Activated T-helper 1 cell treated with anti-CD3 and anti-CD28 coated beads, Interleukin-12 subunit alpha, Interleukin-12 subunit beta, Interleukin-2, Interleukin-4 antibody, amounts not matched to agents 30 ng/mL and 10 ng/mL and 1 ng/mL, durations not matched to agents 14 hours and 24 hours and 36 hours (primary cell): ENCODE data around the gene IMPA2. TPM values are rescaled to one million over a fixed set of nuclear protein-coding genes. Genes with fewer than 3 reads are reported as not detected.
"Not testable (repeated sequence)": the region's sequence is repeated elsewhere in the genome, so short reads cannot be mapped to it uniquely, and the experiment has no call there.

Experiments used
- DNase-seq: peaks from one replicate; pipeline ENCODE4 v3.0.0; 2021; ENCODE audit warnings: low spot score
- H3K27ac Mint-ChIP-seq: one replicate; pipeline ENCODE4 v1.8.0; 2021; ENCODE audit warnings: mild to moderate bottlenecking, mixed read lengths
- H3K27me3 Mint-ChIP-seq: one replicate; pipeline ENCODE4 v1.8.0; 2022; ENCODE audit warnings: mild to moderate bottlenecking, moderate library complexity, mixed read lengths; ENCODE audit not compliant: insufficient read depth
- H3K36me3 Mint-ChIP-seq: one replicate; pipeline ENCODE4 v1.8.0; 2021; ENCODE audit warnings: low read depth, mixed read lengths
- H3K4me1 Mint-ChIP-seq: one replicate; pipeline ENCODE4 v1.8.0; 2021; ENCODE audit warnings: low read depth, mixed read lengths
- H3K4me3 Mint-ChIP-seq: one replicate; pipeline ENCODE4 v1.8.0; 2021; ENCODE audit warnings: mild to moderate bottlenecking, moderate library complexity, mixed read lengths
- H3K9me3 Mint-ChIP-seq: one replicate; pipeline ENCODE4 v1.8.0; 2021; ENCODE audit warnings: mixed read lengths
- intact Hi-C: fragments of 100-400 bp; cut with micrococcal nuclease; formaldehyde crosslinking; loops from one replicate; pipeline ENCODE4 v1.15.1; 2024
- total RNA-seq: library from RNA; stranded (reverse); gene quantifications from 2 replicates; pipeline ENCODE4 v1.2.3, GENCODE V29; 2022

IMPA2 gene
- total RNA-seq, 1 donor from 2014 or later, result 19.3 TPM

DNA sequence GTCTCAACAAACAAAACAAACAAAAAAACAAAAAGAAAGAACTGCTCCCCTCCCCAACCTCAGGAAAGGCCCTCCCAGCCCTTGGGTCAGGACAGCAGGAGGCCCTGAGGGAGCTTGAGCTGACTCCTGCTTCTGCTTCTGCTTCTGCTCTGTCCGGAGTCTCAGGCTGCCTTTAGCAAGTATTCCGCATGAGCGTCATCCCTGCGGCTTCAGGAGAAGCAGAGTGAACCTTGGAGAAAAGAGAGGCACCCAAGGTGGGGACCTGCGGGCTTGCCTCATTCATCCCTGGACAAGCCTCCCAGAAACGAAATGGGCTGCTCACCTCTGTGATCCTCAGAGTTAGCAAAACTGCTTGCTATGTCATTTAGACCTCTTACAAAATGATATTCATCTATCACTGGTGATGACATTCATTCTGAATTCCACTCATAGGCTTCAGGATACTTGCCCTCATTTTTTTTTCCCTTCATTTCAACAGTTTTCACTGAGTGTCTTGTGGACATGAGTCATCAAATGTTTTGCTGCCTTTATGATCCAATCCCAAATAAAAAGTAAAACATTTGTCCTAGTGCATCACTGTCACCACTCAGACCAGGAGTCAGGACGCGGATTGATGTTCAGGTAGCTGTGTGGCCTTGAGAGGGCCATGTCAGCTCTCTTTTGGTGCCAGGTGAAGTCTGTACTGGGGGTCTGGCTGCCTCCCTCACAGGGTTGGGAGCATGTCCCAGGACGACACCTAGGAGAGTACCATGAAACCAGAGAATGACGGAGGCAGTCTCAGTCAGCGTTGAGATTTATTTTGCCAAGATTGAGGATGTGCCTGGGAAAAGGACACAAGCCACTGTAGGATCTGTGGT is 51.7 kb downstream of the IMPA2 start:
- H3K27ac Mint-ChIP-seq, result no peak overlapping the region

DNA sequence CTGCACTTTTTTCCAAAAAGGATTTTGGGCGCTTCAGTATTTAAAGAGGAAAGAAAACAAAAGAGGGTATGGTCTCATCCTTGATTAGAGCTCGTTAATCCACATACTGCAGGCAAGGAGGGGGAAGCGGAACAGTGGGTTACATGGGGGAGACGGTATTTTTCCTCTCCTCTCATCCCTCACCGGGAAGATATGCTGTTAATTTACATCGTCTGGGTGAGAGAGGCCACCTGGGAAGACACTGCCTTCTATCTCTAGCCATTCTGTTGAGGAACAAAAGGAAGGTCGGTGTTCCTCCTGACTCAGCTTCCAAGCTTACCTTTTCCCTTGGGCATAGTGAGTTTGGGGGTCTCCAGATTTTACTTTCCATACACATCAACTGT is 52.3 kb downstream of the IMPA2 start:
- H3K27me3 Mint-ChIP-seq, result peaks cover 5% of the 10 kb centered on the region
- no peak overlapping the region for H3K4me3 Mint-ChIP-seq
- no peaks in the 10 kb centered on the region for H3K36me3 Mint-ChIP-seq
- H3K9me3 Mint-ChIP-seq, result no peaks in the 10 kb centered on the region
- H3K27ac Mint-ChIP-seq, result no peak overlapping the region
- DNase-seq, result no peak
- intact Hi-C loops, result no loop called here
- no peaks in the 10 kb centered on the region for H3K4me1 Mint-ChIP-seq

More for the DNA sequence above, 51.7 kb downstream of the IMPA2 start:
- Mint-ChIP-seq H3K9me3 (no peaks in the 10 kb centered on the region), H3K36me3 (no peaks in the 10 kb centered on the region), H3K27me3 (peaks cover 4% of the 10 kb centered on the region), H3K4me3 (no peak overlapping the region), H3K4me1 (no peaks in the 10 kb centered on the region)
- no peak for DNase-seq
- intact Hi-C loops, result no loop called here

- no peak overlapping the region for H3K27ac Mint-ChIP-seq
- no peaks in the 10 kb centered on the region for H3K9me3 Mint-ChIP-seq
- H3K4me3 Mint-ChIP-seq, result no peak overlapping the region
- no peaks in the 10 kb centered on the region for H3K36me3 Mint-ChIP-seq
- intact Hi-C loops, result loop anchor here (5.0 kb wide), 1 partner anchor 1182 kb away; no protein-coding TSS in a partner anchor
- DNase-seq, result no peak
- no peaks in the 10 kb centered on the region for H3K4me1 Mint-ChIP-seq
- H3K27me3 Mint-ChIP-seq, result peaks cover 5% of the 10 kb centered on the region
Observed at GRCh38 chr18:12034241-12035100, 53.2 kb downstream of the IMPA2 start.

DNA sequence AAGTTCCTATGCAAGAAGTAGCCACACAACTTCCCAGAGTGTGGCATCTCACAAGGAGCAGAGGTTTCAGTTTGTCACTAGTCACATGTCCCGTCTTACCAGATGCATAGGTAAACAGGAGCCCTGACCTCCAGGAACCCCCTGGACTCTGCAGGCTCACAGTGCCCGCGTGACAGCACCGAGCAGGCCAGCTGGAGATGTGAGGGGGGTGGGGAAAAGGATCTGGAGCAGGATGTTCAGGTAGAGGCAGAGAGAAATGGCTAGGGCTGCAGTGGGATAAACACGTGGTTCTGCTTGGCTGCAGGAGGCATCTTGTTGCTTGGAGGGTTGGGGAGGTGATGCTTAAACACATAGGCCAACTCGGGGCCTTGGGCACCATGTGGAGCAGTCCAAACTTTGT is 54.2 kb downstream of the IMPA2 start:
- DNase-seq, result no peak

GRCh38 chr18:12036201-12036751 is 55.0 kb downstream of the IMPA2 start:
- intact Hi-C loops, result loop anchor here (5.0 kb wide), 1 partner anchor 1184 kb away; no protein-coding TSS in a partner anchor
- H3K36me3 Mint-ChIP-seq, result no peaks in the 10 kb centered on the region
- no peaks in the 10 kb centered on the region for H3K9me3 Mint-ChIP-seq
- H3K4me1 Mint-ChIP-seq, result peaks cover 8% of the 10 kb centered on the region
- H3K27ac Mint-ChIP-seq, result no peak overlapping the region
- H3K27me3 Mint-ChIP-seq, result peaks cover 5% of the 10 kb centered on the region
- no peak for DNase-seq
- no peak overlapping the region for H3K4me3 Mint-ChIP-seq

More for the DNA sequence above, 54.2 kb downstream of the IMPA2 start:
- intact Hi-C loops, result loop anchor here (5.0 kb wide), 1 partner anchor 1183 kb away; no protein-coding TSS in a partner anchor
- H3K4me1 Mint-ChIP-seq, result no peaks in the 10 kb centered on the region
- H3K9me3 Mint-ChIP-seq, result no peaks in the 10 kb centered on the region
- H3K27ac Mint-ChIP-seq, result no peak overlapping the region
- H3K4me3 Mint-ChIP-seq, result no peak overlapping the region
- H3K27me3 Mint-ChIP-seq, result peaks cover 5% of the 10 kb centered on the region
- no peaks in the 10 kb centered on the region for H3K36me3 Mint-ChIP-seq

GRCh38 chr18:12038082-12038638 is 56.9 kb downstream of the IMPA2 start:
- H3K4me3 Mint-ChIP-seq, result peak overlapping the region; percentile 63

GRCh38 chr18:12038639-12039539 is 57.6 kb downstream of the IMPA2 start:
- Mint-ChIP-seq H3K27ac (no peak overlapping the region), H3K4me3 (peak overlapping the region; percentile 69), H3K27me3 (peaks cover 5% of the 10 kb centered on the region), H3K36me3 (no peaks in the 10 kb centered on the region), H3K9me3 (no peaks in the 10 kb centered on the region), H3K4me1 (peaks cover 19% of the 10 kb centered on the region)
- intact Hi-C loops, result loop anchor here (1.0 to 5.0 kb wide), 5 partner anchors 58 to 1187 kb away; partner anchors contain the start of genes CHMP1B and IMPA2
- DNase-seq, result peak; percentile 69

More at GRCh38 chr18:12038082-12038638, 56.9 kb downstream of the IMPA2 start:
- Mint-ChIP-seq H3K4me1 (peaks cover 19% of the 10 kb centered on the region), H3K27ac (no peak overlapping the region), H3K27me3 (peaks cover 5% of the 10 kb centered on the region), H3K36me3 (no peaks in the 10 kb centered on the region), H3K9me3 (no peaks in the 10 kb centered on the region)
- intact Hi-C loops, result loop anchor here (2.0 to 5.0 kb wide), 3 partner anchors 57 to 1186 kb away; partner anchors contain the start of genes CHMP1B and IMPA2
- no peak for DNase-seq

DNA sequence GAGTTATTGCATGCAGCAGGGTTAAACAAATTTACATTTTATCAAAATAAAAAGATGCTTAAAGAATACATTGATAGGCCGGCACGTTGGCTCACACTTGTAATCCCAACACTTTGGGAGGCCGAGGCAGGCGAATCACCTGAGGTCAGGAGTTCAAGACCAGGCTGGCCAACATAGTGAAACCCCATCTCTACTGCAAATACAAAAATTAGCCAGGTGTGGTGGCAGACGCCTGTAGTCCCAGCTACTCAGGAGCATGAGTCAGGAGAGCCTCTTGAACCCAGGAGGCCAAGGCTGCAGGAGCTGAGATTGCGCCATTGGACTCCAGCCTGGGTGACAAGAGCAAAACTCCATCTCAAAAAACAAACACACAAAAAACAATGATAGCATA is 58.2 kb downstream of the IMPA2 start:
- H3K36me3 Mint-ChIP-seq, H3K27ac Mint-ChIP-seq, H3K27me3 Mint-ChIP-seq, H3K4me3 Mint-ChIP-seq, DNase-seq, H3K9me3 Mint-ChIP-seq: not testable (repeated sequence)
- intact Hi-C loops, result loop anchor here (1.0 to 5.0 kb wide), 5 partner anchors 59 to 1187 kb away; partner anchors contain the start of genes CHMP1B and IMPA2
- H3K4me1 Mint-ChIP-seq, result peaks cover 19% of the 10 kb centered on the region

GRCh38 chr18:12041561-12041960 is 60.3 kb downstream of the IMPA2 start:
- Mint-ChIP-seq H3K9me3 (no peaks in the 10 kb centered on the region), H3K27me3 (peaks cover 5% of the 10 kb centered on the region), H3K4me1 (peaks cover 19% of the 10 kb centered on the region), H3K27ac (peak overlapping the region; percentile 5), H3K4me3 (no peak overlapping the region), H3K36me3 (no peaks in the 10 kb centered on the region)
- no peak for DNase-seq
- intact Hi-C loops, result no loop called here

- no peak for DNase-seq
- Mint-ChIP-seq H3K27ac (no peak overlapping the region), H3K4me1 (peaks cover 24% of the 10 kb centered on the region), H3K27me3 (no peaks in the 10 kb centered on the region), H3K4me3 (no peak overlapping the region), H3K9me3 (no peaks in the 10 kb centered on the region), H3K36me3 (no peaks in the 10 kb centered on the region)
- intact Hi-C loops, result no loop called here
Observed at GRCh38 chr18:12043811-12044210, 62.5 kb downstream of the IMPA2 start.

DNA sequence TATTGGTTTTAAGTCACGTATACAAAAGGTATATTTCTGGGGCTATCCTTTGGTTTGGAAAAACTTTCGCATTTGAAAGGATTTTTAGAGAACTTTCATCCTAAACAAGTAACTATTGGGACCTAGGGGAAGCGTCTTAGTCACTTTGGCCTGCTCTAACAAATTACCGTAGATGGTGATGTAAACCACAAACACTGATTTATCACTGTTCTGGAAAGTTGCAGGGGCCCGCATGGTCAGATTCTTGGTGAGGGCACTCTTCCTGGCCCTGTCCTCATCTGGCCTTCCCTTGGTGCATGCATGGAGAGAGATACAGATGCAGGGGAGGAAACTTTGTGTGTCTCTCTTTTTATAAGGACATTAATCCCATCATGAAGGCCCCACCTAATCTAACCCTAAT is 63.3 kb downstream of the IMPA2 start:
- Mint-ChIP-seq H3K9me3 (no peaks in the 10 kb centered on the region), H3K36me3 (no peaks in the 10 kb centered on the region), H3K4me1 (peaks cover 27% of the 10 kb centered on the region), H3K4me3 (no peak overlapping the region), H3K27ac (no peak overlapping the region), H3K27me3 (no peaks in the 10 kb centered on the region)
- intact Hi-C loops, result no loop called here
- no peak for DNase-seq
